Psoas muscle (tissue), 8 donors: ENCODE measurements around the gene GOLM1. TPM values are rescaled to one million over a fixed set of nuclear protein-coding genes. Genes with fewer than 3 reads are reported as not detected.
"Not testable (repeated sequence)": the region's sequence is repeated elsewhere in the genome, so short reads cannot be mapped to it uniquely, and the experiment has no call there.

ENCODE experiments used
- ATAC-seq, 4 donors: fragments of 200-7000 bp; cut with Tn5 transposase; one replicate each; pipeline ENCODE4 v1.9.1; 2020; ENCODE audit warnings: moderate library complexity in 3 of 4, mild to moderate bottlenecking in 2 of 4
- DNase-seq, 2 donors: peaks; one replicate each; pipeline ENCODE4 v3.0.0-alpha.2; 2020
- H3K27ac ChIP-seq: fragments of 200-600 bp; one replicate; pipeline ENCODE4 v1.8.0; 2022
- H3K27me3 ChIP-seq, 3 donors: fragments of 200-600 bp in 1 of 3; one replicate each; pipeline versions ENCODE4 v1.6.1 to v1.8.0; 2013 to 2022; ENCODE audit warnings: low read length in 2 of 3, mild to moderate bottlenecking in 2 of 3, moderate library complexity in 1 of 3; ENCODE audit not compliant: insufficient read depth in 3 of 3
- H3K36me3 ChIP-seq, 2 donors: fragments of 200-600 bp in 1 of 2; one replicate each; pipeline versions ENCODE4 v1.6.1 to v1.8.0; 2013 to 2022; ENCODE audit warnings: low read depth in 1 of 2, mild to moderate bottlenecking in 1 of 2, moderate library complexity in 1 of 2; ENCODE audit not compliant: insufficient read depth in 1 of 2
- H3K4me1 ChIP-seq: fragments of 200-600 bp; one replicate; pipeline ENCODE4 v1.8.0; 2022
- H3K4me3 ChIP-seq: fragments of 200-600 bp; one replicate; pipeline ENCODE4 v1.8.0; 2022; ENCODE audit warnings: mild to moderate bottlenecking
- H3K9me3 ChIP-seq: fragments of 200-600 bp; one replicate; pipeline ENCODE4 v1.8.0; 2022
- WGBS, 3 donors: extraction: QIAGEN DNeasy Blood & Tissue Kit; methylation state at CpG; one replicate each; pipeline versions ENCODE4 v1.1.6 to v1.1.7; 2013; 5-methylcytosine and 5-hydroxymethylcytosine counted together
- intact Hi-C, 2 donors: fragments of 100-400 bp; cut with DNase I; formaldehyde crosslinking; loops; one replicate each; pipeline versions ENCODE4 v1.11.0 to v1.14.2; 2022
- long read RNA-seq, 2 donors: library from polyadenylated mRNA; unstranded; transcript quantifications; one replicate each; pipeline ENCODE4 v2.0.0, GENCODE V29; 2021
- polyA plus RNA-seq, 3 donors: library from polyadenylated mRNA; stranded (reverse); fragments of 200-250 nt; gene quantifications; one replicate each; pipeline ENCODE4 v1.2.3, GENCODE V29; 2013
- total RNA-seq, 4 donors: library from RNA; stranded (reverse); fragmentation: NEBNext Ultra II Directional in 2 of 4; extraction: Animal tissue kit (Norgen Biotek cat#: 25700) in 2 of 4; gene quantifications; one replicate each; pipeline versions ENCODE4 v1.2.1 to v1.2.4, GENCODE V29; 2021 to 2023
- TF ChIP-seq, protein P1 (sequence below): fragments of 200-600 bp; IDR thresholded peaks from one replicate; pipeline ENCODE4 v1.8.0; 2022; ENCODE audit warnings: antibody characterized with exemption
- donor health status: healthy with polysubstance abuse.
- donor health status: DM: no; HTN: no; CAD: no; lungs with moderate emphysema.
- donor health status: Bipolar disorder and iron deficiency.
- donor health status: healthy.
- donor health status: DM: yes; HTN: yes; CAD: no.
- donor health status: DM: no; HTN: no; CAD: no.
- donor health status: DM: no; HTN: no; CAD: no.
- donor health status: DM: yes; HTN: yes; CAD: no.

Gene GOLM1, protein sequence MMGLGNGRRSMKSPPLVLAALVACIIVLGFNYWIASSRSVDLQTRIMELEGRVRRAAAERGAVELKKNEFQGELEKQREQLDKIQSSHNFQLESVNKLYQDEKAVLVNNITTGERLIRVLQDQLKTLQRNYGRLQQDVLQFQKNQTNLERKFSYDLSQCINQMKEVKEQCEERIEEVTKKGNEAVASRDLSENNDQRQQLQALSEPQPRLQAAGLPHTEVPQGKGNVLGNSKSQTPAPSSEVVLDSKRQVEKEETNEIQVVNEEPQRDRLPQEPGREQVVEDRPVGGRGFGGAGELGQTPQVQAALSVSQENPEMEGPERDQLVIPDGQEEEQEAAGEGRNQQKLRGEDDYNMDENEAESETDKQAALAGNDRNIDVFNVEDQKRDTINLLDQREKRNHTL
- total RNA-seq (1 to 10 TPM; 2.6 to 7.0 (median 3.5) TPM), polyA plus RNA-seq (1 to 10 TPM; 3.4 to 4.6 (median 3.6) TPM)
- long read RNA-seq, donor 1, partial matches to known transcripts = 1 of 5 reads
- long read RNA-seq, donor 1, other reads (novel, unspliced or antisense) = 0 of 5 reads
- long read RNA-seq, donor 2, transcript GOLM1-203 (10 exons, 3,046 nt) = major isoform, 5 of 6 reads
- long read RNA-seq, donor 2, partial matches to known transcripts = 0 of 6 reads
- long read RNA-seq, donor 2, other reads (novel, unspliced or antisense) = 1 of 6 reads

DNA sequence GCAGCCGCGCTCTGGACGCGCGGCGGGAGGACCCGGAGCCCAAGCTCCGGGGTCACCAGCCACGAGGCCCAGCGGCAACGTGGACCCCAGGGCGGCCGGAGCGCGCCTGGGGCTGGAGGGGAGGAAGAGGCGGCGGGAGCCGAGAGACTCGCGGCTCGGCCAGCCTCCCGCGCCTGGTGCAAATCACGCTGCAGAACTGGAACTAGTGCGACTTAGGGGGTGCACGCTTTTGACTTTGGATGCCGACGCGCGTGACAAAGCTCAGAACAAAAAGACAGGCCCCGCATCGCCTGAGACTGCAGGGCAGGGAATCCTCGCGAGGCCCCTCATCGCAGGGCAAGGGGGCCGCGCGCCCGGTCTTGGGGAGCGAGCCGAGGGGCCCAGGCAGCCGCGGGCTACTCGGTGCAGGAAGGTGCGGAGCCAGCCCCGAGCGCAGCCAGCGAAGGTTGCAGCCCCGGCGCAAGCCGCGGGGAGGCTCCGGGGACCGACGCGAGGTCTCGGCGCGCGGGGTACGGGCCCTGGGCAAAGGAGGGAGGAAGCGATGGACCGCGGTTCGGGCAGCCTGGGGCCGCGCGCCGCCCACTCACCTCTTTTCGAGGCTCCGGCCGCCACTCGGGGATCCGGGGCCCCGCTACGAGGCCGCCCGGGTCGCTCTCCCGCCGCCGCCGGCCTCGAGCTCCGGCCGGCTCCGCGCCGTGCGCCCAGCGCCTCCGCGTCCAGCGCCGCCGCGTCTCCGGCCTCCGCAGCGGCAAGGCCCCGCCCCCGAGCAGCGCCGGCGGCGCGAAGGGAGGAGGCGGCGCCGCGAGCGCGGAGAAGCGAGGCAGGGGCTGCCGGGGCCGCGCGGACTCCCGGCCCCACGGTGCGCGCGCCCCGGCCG is at the start of gene GOLM1:
Gene GOLM1 (minus strand): TSS at position 735 of the 877 bp plus-strand sequence. CDS start 20,238 bp downstream, outside the sequence.
- H3K27ac ChIP-seq = peak within 1 kb of the TSS; percentile 27
- peaks cover 0 to 4% (median 0%) of the 10 kb centered on the region in 3 donors for H3K27me3 ChIP-seq
- ATAC-seq (peak; percentile 68 to 89 (median 82)), DNase-seq (peak; percentile 52 to 60)
- TF ChIP-seq, protein P1, sequence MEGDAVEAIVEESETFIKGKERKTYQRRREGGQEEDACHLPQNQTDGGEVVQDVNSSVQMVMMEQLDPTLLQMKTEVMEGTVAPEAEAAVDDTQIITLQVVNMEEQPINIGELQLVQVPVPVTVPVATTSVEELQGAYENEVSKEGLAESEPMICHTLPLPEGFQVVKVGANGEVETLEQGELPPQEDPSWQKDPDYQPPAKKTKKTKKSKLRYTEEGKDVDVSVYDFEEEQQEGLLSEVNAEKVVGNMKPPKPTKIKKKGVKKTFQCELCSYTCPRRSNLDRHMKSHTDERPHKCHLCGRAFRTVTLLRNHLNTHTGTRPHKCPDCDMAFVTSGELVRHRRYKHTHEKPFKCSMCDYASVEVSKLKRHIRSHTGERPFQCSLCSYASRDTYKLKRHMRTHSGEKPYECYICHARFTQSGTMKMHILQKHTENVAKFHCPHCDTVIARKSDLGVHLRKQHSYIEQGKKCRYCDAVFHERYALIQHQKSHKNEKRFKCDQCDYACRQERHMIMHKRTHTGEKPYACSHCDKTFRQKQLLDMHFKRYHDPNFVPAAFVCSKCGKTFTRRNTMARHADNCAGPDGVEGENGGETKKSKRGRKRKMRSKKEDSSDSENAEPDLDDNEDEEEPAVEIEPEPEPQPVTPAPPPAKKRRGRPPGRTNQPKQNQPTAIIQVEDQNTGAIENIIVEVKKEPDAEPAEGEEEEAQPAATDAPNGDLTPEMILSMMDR = peak; percentile 16
- H3K4me3 ChIP-seq = peak within 1 kb of the TSS; percentile 80
- intact Hi-C loops = no loop called here
- no peaks in the 10 kb centered on the region for H3K9me3 ChIP-seq
- 0 to 1% (median 0%) methylated on average over 53 to 125 of the region's 125 CpGs for WGBS, 3 donors
- no peaks in the 10 kb centered on the region for H3K36me3 ChIP-seq
- no peaks in the 10 kb centered on the region for H3K4me1 ChIP-seq

DNA sequence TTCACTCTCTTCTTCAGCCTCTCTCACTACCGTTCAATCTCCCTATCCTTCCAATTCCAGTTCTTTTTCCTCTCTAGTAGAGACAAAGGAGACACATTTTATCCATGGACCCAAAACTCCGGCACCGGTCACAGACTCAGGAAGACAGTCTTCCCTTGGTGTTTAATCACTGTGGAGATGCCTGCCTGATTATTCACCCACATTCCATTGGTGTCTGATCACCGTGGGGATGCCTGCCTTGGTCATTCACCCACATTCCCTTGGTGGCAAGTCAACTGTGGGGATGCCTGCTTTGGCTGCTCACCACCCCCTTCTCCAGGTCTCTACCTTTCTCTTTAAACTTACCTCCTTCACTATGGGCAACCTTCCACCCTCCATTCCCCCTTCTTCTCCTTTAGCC is 47.3 kb upstream of the GOLM1 start:
- H3K27ac ChIP-seq, H3K4me3 ChIP-seq, DNase-seq, H3K4me1 ChIP-seq, ATAC-seq, intact Hi-C loops, H3K27me3 ChIP-seq, H3K36me3 ChIP-seq, H3K9me3 ChIP-seq: not testable (repeated sequence)
- 82 to 86% (median 85%) methylated on average over 4 of the region's 4 CpGs for WGBS, 3 donors

DNA sequence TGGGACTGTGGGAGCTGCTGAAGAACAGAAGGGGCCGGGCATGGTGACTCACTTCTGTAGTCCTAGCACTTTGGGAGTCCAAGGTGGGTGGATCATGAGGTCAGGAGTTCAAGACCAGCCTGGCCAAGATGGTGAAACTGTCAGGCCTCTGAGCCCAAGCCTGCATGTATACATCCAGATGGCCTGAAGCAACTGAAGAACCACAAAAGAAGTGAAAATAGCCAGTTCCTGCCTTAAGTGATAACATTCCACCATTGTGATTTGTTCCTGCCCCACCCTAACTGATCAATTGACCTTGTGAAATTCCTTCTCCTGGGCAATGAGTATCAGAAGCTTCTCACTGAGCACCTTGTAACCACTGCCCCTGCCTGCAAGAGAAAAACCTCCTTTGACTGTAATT is 46.6 kb upstream of the GOLM1 start:
- DNase-seq, ATAC-seq, H3K27ac ChIP-seq, H3K9me3 ChIP-seq, intact Hi-C loops, H3K27me3 ChIP-seq, H3K4me3 ChIP-seq, H3K36me3 ChIP-seq, H3K4me1 ChIP-seq: not testable (repeated sequence)
- WGBS, 3 donors = 86 to 93% (median 93%) methylated on average over 1 of the region's 1 CpG

DNA sequence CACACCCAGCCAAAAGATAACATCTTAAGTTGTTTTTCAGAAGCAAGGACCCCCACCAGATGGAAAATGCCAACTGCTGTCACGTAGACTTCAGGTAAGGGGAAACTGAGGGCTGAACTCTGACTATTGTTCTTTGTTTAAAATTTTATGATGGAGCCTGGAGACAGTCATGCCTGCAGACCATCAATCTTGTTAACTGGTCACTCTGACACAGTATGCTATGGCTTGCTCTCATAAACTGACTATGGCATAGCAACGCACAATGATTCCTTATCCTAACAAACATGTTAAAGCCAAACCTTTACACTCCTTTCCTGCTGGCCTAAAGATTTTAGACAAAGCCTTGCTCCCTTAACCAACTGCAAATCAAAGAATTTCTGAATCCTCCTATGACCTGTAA is 43.6 kb upstream of the GOLM1 start:
- WGBS, 3 donors = 87 to 93% (median 88%) methylated on average over 2 of the region's 2 CpGs
- no peaks in the 10 kb centered on the region for H3K9me3 ChIP-seq
- ATAC-seq (no peak), DNase-seq (no peak)
- H3K4me3 ChIP-seq = no peak overlapping the region
- H3K27ac ChIP-seq = no peak overlapping the region
- intact Hi-C loops = no loop called here
- H3K27me3 ChIP-seq = no peaks in the 10 kb centered on the region
- H3K4me1 ChIP-seq = no peaks in the 10 kb centered on the region
- TF ChIP-seq, protein P1 = no peak
- H3K36me3 ChIP-seq = no peaks in the 10 kb centered on the region

DNA sequence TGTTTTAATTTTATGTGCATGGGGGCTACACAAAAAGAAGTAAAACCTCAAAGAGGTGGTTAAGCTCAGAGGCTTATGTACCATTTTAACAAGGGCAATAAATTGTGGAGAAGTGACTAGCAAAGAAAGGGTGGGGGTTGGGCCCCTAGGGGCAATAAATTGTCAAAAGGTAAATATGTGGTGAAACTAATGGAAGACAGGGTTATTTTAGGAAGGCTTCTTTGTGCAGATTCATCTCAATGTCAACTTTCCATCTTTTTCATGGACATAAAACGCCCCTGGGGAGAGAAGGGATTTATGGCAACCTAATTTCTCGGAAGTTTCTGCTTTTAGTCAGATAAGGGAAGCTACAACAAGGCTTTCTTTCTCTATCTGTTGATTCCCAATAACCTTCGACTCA is 42.5 kb upstream of the GOLM1 start:
- intact Hi-C loops = no loop called here
- ATAC-seq (no peak), DNase-seq (no peak)
- H3K4me1 ChIP-seq = no peaks in the 10 kb centered on the region
- WGBS, 3 donors = 60 to 73% (median 61%) methylated on average over 3 of the region's 3 CpGs
- H3K27me3 ChIP-seq = no peaks in the 10 kb centered on the region
- TF ChIP-seq, protein P1 = no peak
- H3K4me3 ChIP-seq = no peak overlapping the region
- no peak overlapping the region for H3K27ac ChIP-seq
- H3K36me3 ChIP-seq = no peaks in the 10 kb centered on the region
- no peaks in the 10 kb centered on the region for H3K9me3 ChIP-seq
